HepG2 (cell line): ENCODE measurements around the gene PARN. TPM values are rescaled to one million over a fixed set of nuclear protein-coding genes. Genes with fewer than 3 reads are reported as not detected.

ENCODE experiments used
- ATAC-seq: fragments of 200-7000 bp; cut with Tn5 transposase; 3 replicates; pipeline ENCODE4 v1.9.1; 2020; ENCODE audit warnings: mild to moderate bottlenecking, moderate library complexity
- BruUV-seq: library from RNA; stranded (reverse); fragments of 400-500 nt; replicated peaks from 2 replicates; lab custom pipeline; 2021; lab: Mats Ljungman, UMichigan
- CTCF ChIA-PET: fragments of 300-600 bp; formaldehyde crosslinking; extraction: SDS; loops from one replicate; lab custom pipeline; 2021; ENCODE audit warnings: low total read pairs, inconsistent platforms, low intra/inter-chr PET ratio; lab: Yijun Ruan, JAX
- POLR2A ChIA-PET: fragments of 350-600 bp; sonication (Branson Sonifier 250); formaldehyde crosslinking; loops from one replicate; lab custom pipeline; 2020; ENCODE audit warnings: antibody characterized with exemption, inconsistent platforms; lab: Yijun Ruan, JAX
- DNase-seq: peaks from one replicate; pipeline ENCODE4 v3.0.0-alpha.2; 2015; ENCODE audit warnings: low spot score
- FAIRE-seq: peaks from 3 replicates; lab custom pipeline; 2011; peaks lifted over from hg19 to GRCh38; lab: Jason Lieb, UNC
- H2AFZ ChIP-seq: one replicate; pipeline ENCODE4 v1.6.1; 2011; ENCODE audit warnings: low read length, inconsistent platforms
- H3K27ac ChIP-seq: fragments of 300-600 bp; 3 replicates; pipeline ENCODE4 v1.8.0; 2011; ENCODE audit warnings: mixed run types, mild to moderate bottlenecking, mixed read lengths, low read length, inconsistent platforms; ENCODE audit not compliant: insufficient read depth; ENCODE audit errors: extremely low read length
- H3K27me3 ChIP-seq, 2 experiments: fragments of 200-600 bp in 1 of 2; 2 replicates in 1 of 2; 3 replicates in 1 of 2; pipeline versions ENCODE4 v1.6.0 to v1.8.0; 2011; ENCODE audit warnings: low read length in 2 of 2, mild to moderate bottlenecking in 2 of 2, moderate library complexity in 2 of 2, inconsistent platforms in 1 of 2; ENCODE audit not compliant: insufficient read depth in 2 of 2, control insufficient read depth in 1 of 2
- H3K36me3 ChIP-seq, 2 experiments: fragments of 200-600 bp in 1 of 2; replicated peaks in 1 of 2; 2 replicates in 1 of 2; 3 replicates in 1 of 2; pipeline versions ENCODE4 v1.5.1 to v1.8.0; 2011; ENCODE audit warnings: low read length in 2 of 2, inconsistent platforms in 1 of 2; ENCODE audit not compliant: insufficient read depth in 2 of 2, control insufficient read depth in 1 of 2
- H3K4me1 ChIP-seq: 2 replicates; pipeline ENCODE4 v1.5.1; 2012; ENCODE audit warnings: low read length, inconsistent platforms; ENCODE audit not compliant: insufficient read depth
- H3K4me2 ChIP-seq: 2 replicates; pipeline ENCODE4 v1.6.0; 2011; ENCODE audit warnings: low read depth, low read length, inconsistent platforms
- H3K4me3 ChIP-seq, 3 experiments: fragments of 200-600 bp in 1 of 3; sonication (generic), shearing (Covaris generic) in 1 of 3; replicated peaks in 1 of 3; 2 replicates each; pipeline ENCODE4 v1.5.1; 2011 to 2016; ENCODE audit warnings: low read length in 3 of 3, inconsistent platforms in 2 of 3, low read depth in 2 of 3, mild to moderate bottlenecking in 2 of 3, control low read depth in 1 of 3, mixed read lengths in 1 of 3; ENCODE audit not compliant: insufficient read depth in 1 of 3
- H3K79me2 ChIP-seq: one replicate; pipeline ENCODE4 v1.6.1; 2011; ENCODE audit warnings: low read length, inconsistent platforms; ENCODE audit not compliant: insufficient read depth
- H3K9ac ChIP-seq: 2 replicates; pipeline ENCODE4 v1.6.0; 2011; ENCODE audit warnings: mild to moderate bottlenecking, low read depth, low read length, inconsistent platforms; ENCODE audit not compliant: insufficient read depth
- H3K9me3 ChIP-seq: 2 replicates; pipeline ENCODE4 v1.5.1; 2012; ENCODE audit warnings: mild to moderate bottlenecking, low read length
- H4K20me1 ChIP-seq: 2 replicates; pipeline ENCODE4 v1.6.0; 2011; ENCODE audit warnings: inconsistent platforms, mild to moderate bottlenecking, low read length, moderate library complexity; ENCODE audit not compliant: insufficient read depth
- GABPA ChIP-seq, 2 experiments: IDR thresholded peaks; 2 replicates each; pipeline ENCODE4 v1.6.1; 2011 to 2016; ENCODE audit warnings: low read depth in 2 of 2, low read length in 1 of 2, missing biosample characterization in 1 of 2, missing genetic modification characterization in 1 of 2
- HDAC6 ChIP-seq: fragments of 200-600 bp; sonication (generic); IDR thresholded peaks from 2 replicates; pipeline ENCODE4 v1.7.0; 2017; ENCODE audit warnings: mild to moderate bottlenecking, antibody characterized with exemption, low read length, low read depth
- SAP130 ChIP-seq: IDR thresholded peaks from 2 replicates; pipeline ENCODE4 v1.6.1; 2016; ENCODE audit warnings: low read depth
- ZBTB3 ChIP-seq: sonication (generic); formaldehyde crosslinking; IDR thresholded peaks from 2 replicates; pipeline ENCODE4 v1.4.0; 2020; ENCODE audit warnings: low read depth, mild to moderate bottlenecking, moderate library complexity, missing genetic modification reagents, borderline replicate concordance
- WGBS: methylation state at CpG from one replicate; pipeline ENCODE4 v1.1.6; 2017; ENCODE audit warnings: low lambda C conversion rate; 5-methylcytosine and 5-hydroxymethylcytosine counted together
- in situ Hi-C: cut with HindIII; loops from 2 replicates; pipeline ENCODE4 v1.10.0; 2017; ENCODE audit warnings: low pct_unique_long_range_greater_than_20kb; ENCODE audit not compliant: extremely low pct_ligation_motif_present
- intact Hi-C: fragments of 100-400 bp; cut with micrococcal nuclease; formaldehyde crosslinking; loops from one replicate; pipeline ENCODE4 v1.10.0; 2022; ENCODE audit not compliant: unreplicated experiment
- polyA plus RNA-seq, 8 experiments: library from polyadenylated mRNA; depleted of rRNA in 3 of 8; stranded (reverse) in 7 of 8; unstranded in 1 of 8; fragments of >200 nt; fragmentation: Illumina TruSeq in 4 of 8; extraction: Trizol in 4 of 8; gene quantifications; 2 replicates each; pipeline versions ENCODE4 v1.2.1 to v1.2.3, GENCODE V29; 2011 to 2016; ENCODE audit warnings: low read depth in 4 of 8, missing spikeins in 1 of 8, mixed read lengths in 1 of 8; ENCODE audit not compliant: insufficient read depth in 1 of 8
- total RNA-seq, 5 experiments: library from RNA; depleted of rRNA; stranded (reverse); fragments of >200 nt; fragmentation: Illumina TruSeq; extraction: Trizol; gene quantifications; 2 replicates each; pipeline ENCODE4 v1.2.3, GENCODE V29; 2016; ENCODE audit warnings: low read depth in 1 of 5
- TF ChIP-seq, protein P1 (sequence below): sonication (generic); formaldehyde crosslinking; IDR thresholded peaks from 2 replicates; pipeline ENCODE4 v1.4.0; 2020; ENCODE audit warnings: missing genetic modification reagents, borderline replicate concordance
- TF ChIP-seq, protein P2 (sequence below): fragments of 450-650 bp; IDR thresholded peaks from 2 replicates; pipeline ENCODE4 v1.6.1; 2016
- TF ChIP-seq, protein P3 (sequence below): sonication (generic); formaldehyde crosslinking; conservative IDR thresholded peaks from 2 replicates; pipeline ENCODE4 v1.8.0; 2022; ENCODE audit warnings: missing genetic modification reagents
- TF ChIP-seq, protein P4 (sequence below): IDR thresholded peaks from 2 replicates; pipeline ENCODE4 v1.6.1; 2012; ENCODE audit warnings: low read depth, low read length, improper control_type of control experiment

Gene PARN
- total and polyA plus RNA-seq, 2 of the 13 experiments (the other 11 are each of a cell fraction or from before 2014, with no cell fraction given): 13.3 to 47.6 TPM

DNA sequence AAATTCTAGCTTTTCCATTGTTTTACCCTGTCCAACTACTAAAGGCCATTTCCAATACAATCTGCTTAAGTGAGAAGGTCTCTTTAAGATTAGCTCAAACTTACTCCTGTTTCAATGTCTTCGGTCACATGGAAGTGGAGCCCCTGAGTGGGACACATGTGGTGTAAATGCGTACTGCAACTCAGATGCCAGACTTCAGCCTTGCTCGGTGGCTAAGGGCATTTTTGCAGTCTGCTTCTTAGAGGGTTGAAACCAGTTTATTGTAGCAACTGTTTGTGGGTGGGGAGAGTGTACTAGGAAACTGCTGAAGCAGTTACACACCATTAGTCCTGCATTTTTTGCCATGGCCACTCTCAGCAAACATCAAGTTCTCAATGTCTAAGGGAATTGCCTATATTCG lies 140.6 kb downstream of the PARN start (continued):
- TF ChIP-seq, protein P1, sequence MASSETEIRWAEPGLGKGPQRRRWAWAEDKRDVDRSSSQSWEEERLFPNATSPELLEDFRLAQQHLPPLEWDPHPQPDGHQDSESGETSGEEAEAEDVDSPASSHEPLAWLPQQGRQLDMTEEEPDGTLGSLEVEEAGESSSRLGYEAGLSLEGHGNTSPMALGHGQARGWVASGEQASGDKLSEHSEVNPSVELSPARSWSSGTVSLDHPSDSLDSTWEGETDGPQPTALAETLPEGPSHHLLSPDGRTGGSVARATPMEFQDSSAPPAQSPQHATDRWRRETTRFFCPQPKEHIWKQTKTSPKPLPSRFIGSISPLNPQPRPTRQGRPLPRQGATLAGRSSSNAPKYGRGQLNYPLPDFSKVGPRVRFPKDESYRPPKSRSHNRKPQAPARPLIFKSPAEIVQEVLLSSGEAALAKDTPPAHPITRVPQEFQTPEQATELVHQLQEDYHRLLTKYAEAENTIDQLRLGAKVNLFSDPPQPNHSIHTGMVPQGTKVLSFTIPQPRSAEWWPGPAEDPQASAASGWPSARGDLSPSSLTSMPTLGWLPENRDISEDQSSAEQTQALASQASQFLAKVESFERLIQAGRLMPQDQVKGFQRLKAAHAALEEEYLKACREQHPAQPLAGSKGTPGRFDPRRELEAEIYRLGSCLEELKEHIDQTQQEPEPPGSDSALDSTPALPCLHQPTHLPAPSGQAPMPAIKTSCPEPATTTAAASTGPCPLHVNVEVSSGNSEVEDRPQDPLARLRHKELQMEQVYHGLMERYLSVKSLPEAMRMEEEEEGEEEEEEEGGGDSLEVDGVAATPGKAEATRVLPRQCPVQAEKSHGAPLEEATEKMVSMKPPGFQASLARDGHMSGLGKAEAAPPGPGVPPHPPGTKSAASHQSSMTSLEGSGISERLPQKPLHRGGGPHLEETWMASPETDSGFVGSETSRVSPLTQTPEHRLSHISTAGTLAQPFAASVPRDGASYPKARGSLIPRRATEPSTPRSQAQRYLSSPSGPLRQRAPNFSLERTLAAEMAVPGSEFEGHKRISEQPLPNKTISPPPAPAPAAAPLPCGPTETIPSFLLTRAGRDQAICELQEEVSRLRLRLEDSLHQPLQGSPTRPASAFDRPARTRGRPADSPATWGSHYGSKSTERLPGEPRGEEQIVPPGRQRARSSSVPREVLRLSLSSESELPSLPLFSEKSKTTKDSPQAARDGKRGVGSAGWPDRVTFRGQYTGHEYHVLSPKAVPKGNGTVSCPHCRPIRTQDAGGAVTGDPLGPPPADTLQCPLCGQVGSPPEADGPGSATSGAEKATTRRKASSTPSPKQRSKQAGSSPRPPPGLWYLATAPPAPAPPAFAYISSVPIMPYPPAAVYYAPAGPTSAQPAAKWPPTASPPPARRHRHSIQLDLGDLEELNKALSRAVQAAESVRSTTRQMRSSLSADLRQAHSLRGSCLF (CRISPR knock-in tag): no peak
- TF ChIP-seq, protein P2, sequence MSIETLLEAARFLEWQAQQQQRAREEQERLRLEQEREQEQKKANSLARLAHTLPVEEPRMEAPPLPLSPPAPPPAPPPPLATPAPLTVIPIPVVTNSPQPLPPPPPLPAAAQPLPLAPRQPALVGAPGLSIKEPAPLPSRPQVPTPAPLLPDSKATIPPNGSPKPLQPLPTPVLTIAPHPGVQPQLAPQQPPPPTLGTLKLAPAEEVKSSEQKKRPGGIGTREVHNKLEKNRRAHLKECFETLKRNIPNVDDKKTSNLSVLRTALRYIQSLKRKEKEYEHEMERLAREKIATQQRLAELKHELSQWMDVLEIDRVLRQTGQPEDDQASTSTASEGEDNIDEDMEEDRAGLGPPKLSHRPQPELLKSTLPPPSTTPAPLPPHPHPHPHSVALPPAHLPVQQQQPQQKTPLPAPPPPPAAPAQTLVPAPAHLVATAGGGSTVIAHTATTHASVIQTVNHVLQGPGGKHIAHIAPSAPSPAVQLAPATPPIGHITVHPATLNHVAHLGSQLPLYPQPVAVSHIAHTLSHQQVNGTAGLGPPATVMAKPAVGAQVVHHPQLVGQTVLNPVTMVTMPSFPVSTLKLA: 0 out of 2 replicates have a peak, but pooled peaks have one; percentile 13

DNA sequence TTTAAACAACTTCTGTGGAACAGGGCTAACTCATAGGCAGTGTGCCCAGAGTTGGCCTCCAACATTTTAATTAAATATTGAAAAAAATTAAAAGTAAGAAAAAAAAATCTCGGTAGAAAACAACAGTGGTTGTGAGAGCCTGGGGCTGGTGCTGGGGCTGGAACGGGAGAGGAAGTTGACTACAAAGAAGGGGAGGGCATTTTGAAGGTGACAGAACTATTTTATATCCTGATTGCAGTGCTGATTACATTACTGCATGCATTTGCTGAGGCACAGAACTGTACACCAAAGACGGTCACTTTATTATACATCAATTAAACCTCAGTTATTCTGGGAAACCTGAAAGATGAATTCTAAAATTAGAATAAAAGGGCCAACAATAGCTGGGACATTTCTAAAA lies 142.5 kb downstream of the PARN start:
- H3K79me2 ChIP-seq: no peaks in the 10 kb centered on the region
- peak overlapping the region; percentile 87 for H3K4me2 ChIP-seq
- ChIA-PET POLR2A (interaction anchor here (1.0 to 3.6 kb wide), 10 partner anchors 10 to 169 kb away, joined by 3 to 36 read pairs (median 12); no protein-coding TSS in a partner anchor), CTCF (no interaction called here)
- H3K27ac ChIP-seq: peak overlapping the region; percentile 78
- peaks cover 0 to 7% of the 10 kb centered on the region in 2 experiments; a peak in 2 of 5 replicates for H3K36me3 ChIP-seq
- H4K20me1 ChIP-seq: no peaks in the 10 kb centered on the region
- BruUV-seq: no TSS peak
- no peak for FAIRE-seq
- no peaks in the 10 kb centered on the region for H3K27me3 ChIP-seq
- no peak overlapping the region for H2AFZ ChIP-seq
- in situ Hi-C loops (no loop called here), intact Hi-C loops (loop anchor here (5.0 to 10.0 kb wide), 2 partner anchors 83 to 185 kb away; no protein-coding TSS in a partner anchor)
- no peaks in the 10 kb centered on the region for H3K9me3 ChIP-seq
- H3K9ac ChIP-seq: peak overlapping the region; percentile 63
- TF ChIP-seq HDAC6 (0 out of 2 replicates have a peak, but pooled peaks have one; percentile 10), ZBTB3 (CRISPR knock-in tag) (no peak), SAP130 (CRISPR knock-in tag) (peak; percentile 29; the same call in 1 of the 2 replicates), GABPA (IDR thresholded peaks at IDR 0.05; ENCODE audit: low read depth, low read length) (no peak), GABPA (CRISPR knock-in tag; IDR thresholded peaks at IDR 0.05; ENCODE audit: low read depth) (peak; percentile 22; the same call in 1 of the 2 replicates)
- TF ChIP-seq, protein P3, sequence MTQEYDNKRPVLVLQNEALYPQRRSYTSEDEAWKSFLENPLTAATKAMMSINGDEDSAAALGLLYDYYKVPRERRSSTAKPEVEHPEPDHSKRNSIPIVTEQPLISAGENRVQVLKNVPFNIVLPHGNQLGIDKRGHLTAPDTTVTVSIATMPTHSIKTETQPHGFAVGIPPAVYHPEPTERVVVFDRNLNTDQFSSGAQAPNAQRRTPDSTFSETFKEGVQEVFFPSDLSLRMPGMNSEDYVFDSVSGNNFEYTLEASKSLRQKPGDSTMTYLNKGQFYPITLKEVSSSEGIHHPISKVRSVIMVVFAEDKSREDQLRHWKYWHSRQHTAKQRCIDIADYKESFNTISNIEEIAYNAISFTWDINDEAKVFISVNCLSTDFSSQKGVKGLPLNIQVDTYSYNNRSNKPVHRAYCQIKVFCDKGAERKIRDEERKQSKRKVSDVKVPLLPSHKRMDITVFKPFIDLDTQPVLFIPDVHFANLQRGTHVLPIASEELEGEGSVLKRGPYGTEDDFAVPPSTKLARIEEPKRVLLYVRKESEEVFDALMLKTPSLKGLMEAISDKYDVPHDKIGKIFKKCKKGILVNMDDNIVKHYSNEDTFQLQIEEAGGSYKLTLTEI: no peak
- TF ChIP-seq, protein P4, sequence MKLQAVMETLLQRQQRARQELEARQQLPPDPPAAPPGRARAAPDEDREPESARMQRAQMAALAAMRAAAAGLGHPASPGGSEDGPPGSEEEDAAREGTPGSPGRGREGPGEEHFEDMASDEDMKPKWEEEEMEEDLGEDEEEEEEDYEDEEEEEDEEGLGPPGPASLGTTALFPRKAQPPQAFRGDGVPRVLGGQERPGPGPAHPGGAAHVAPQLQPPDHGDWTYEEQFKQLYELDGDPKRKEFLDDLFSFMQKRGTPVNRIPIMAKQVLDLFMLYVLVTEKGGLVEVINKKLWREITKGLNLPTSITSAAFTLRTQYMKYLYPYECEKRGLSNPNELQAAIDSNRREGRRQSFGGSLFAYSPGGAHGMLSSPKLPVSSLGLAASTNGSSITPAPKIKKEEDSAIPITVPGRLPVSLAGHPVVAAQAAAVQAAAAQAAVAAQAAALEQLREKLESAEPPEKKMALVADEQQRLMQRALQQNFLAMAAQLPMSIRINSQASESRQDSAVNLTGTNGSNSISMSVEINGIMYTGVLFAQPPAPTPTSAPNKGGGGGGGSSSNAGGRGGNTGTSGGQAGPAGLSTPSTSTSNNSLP: 0 out of 2 replicates have a peak, but pooled peaks have one; percentile 38
- TF ChIP-seq, all 625 proteins: peak for 4
- Histone ChIP-seq H3K4me1 (peaks cover 76% of the 10 kb centered on the region), H3K4me3 (peak overlapping the region; percentile 44 to 62 (median 49); a peak in 4 of 6 replicates)
- 30% methylated on average over 3 of the region's 3 CpGs for WGBS
- ATAC-seq: no peak
- no peak for DNase-seq
